Kidney epithelial cell (primary cell): Measurements from ENCODE around the gene SCAANT1. TPM values are rescaled to one million over a fixed set of nuclear protein-coding genes. Genes with fewer than 3 reads are reported as not detected.

Experiments used
- DNase-seq: peaks from one replicate; pipeline ENCODE4 v3.0.0-alpha.2; 2010; ENCODE audit warnings: low read depth
- H3K27me3 ChIP-seq: 2 replicates; pipeline ENCODE4 v1.6.0; 2011; ENCODE audit warnings: low read length; ENCODE audit not compliant: control insufficient read depth, insufficient read depth
- H3K36me3 ChIP-seq: 2 replicates; pipeline ENCODE4 v1.5.1; 2011; ENCODE audit warnings: low read length; ENCODE audit not compliant: control insufficient read depth, insufficient read depth
- H3K4me3 ChIP-seq: 2 replicates; pipeline ENCODE4 v1.5.1; 2011; ENCODE audit warnings: low read depth, mild to moderate bottlenecking, control low read depth, low read length
- total RNA-seq: library from RNA; depleted of rRNA; stranded (reverse); fragments of >200 nt; gene quantifications from 2 replicates; pipeline ENCODE4 v1.2.3, GENCODE V29; 2015
- TF ChIP-seq, protein P1 (sequence below): IDR thresholded peaks from 2 replicates; pipeline ENCODE4 v1.5.1; 2011; ENCODE audit warnings: mild to moderate bottlenecking, moderate library complexity, low read length, control low read depth, inconsistent platforms; ENCODE audit not compliant: insufficient read depth, poor library complexity, severe bottlenecking

SCAANT1 gene
- total RNA-seq, 1 donor from 2014 or later: not detected

DNA sequence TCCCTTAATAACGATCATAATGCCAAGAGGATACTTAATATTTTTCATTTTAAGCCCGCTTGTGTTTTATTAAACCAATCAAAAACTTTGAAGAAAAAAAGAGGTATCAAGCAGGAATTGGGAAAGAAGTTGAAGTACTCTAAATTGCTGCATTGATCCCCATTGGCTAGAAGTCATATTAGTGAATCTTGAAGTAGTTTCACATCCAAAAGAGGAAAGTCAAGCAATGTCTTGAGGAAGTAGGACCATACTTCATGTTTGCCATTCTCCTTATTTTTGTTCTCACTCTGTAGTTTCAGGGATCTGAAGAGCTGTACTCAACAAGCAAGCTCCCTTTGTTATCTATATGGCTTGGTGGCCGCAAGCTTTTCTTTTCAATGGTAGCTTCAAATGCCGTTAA lies 2.2 kb downstream of the SCAANT1 start:
- no peaks in the 10 kb centered on the region for H3K36me3 ChIP-seq
- H3K27me3 ChIP-seq: no peaks in the 10 kb centered on the region
- no peak for DNase-seq
- no peak overlapping the region for H3K4me3 ChIP-seq
- TF ChIP-seq, protein P1, sequence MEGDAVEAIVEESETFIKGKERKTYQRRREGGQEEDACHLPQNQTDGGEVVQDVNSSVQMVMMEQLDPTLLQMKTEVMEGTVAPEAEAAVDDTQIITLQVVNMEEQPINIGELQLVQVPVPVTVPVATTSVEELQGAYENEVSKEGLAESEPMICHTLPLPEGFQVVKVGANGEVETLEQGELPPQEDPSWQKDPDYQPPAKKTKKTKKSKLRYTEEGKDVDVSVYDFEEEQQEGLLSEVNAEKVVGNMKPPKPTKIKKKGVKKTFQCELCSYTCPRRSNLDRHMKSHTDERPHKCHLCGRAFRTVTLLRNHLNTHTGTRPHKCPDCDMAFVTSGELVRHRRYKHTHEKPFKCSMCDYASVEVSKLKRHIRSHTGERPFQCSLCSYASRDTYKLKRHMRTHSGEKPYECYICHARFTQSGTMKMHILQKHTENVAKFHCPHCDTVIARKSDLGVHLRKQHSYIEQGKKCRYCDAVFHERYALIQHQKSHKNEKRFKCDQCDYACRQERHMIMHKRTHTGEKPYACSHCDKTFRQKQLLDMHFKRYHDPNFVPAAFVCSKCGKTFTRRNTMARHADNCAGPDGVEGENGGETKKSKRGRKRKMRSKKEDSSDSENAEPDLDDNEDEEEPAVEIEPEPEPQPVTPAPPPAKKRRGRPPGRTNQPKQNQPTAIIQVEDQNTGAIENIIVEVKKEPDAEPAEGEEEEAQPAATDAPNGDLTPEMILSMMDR: no peak

DNA sequence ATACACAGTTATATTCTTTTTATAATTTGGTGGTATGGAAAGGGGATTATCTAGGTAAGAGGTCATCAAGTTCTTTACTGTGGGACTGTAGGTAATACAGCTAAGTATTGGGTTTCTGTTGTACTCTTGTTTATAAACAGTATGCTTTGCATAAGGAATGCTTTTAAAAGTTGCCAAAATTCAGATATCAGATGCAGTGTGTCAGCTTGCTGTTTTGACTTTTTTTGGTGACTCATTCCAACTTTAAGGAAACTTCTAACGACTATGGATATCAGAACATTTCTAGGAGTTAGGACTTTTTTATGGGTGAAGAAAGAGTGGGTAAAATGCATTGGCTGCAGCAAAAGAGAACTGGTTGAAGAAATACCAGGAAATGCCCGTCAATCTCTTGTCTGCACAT lies 2.8 kb downstream of the SCAANT1 start:
- H3K27me3 ChIP-seq: no peaks in the 10 kb centered on the region

DNA sequence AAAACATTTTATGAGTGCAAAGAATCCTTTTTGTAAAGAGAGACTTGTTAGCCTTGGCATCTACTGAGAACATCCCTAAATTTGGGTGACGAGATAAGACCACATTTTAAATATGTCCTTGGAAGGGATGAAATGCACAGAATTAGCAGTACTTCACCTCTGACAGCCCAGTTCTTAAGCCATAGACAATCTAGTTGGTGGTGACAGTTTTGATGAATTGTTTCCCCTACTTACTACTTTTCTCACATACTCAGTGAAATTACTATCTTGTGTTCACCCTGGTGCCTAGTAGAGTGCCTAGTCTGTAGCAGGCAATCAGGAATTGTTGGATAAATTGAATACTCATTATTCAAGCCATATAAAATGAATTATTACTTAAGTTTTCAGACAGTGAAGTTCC lies 3.4 kb downstream of the SCAANT1 start:
- H3K36me3 ChIP-seq: no peaks in the 10 kb centered on the region
- no peak for DNase-seq
- TF ChIP-seq, protein P1: no peak
- H3K27me3 ChIP-seq: no peaks in the 10 kb centered on the region
- H3K4me3 ChIP-seq: no peak overlapping the region

More for the DNA sequence above, 2.8 kb downstream of the SCAANT1 start:
- DNase-seq: no peak
- Histone ChIP-seq H3K4me3 (no peak overlapping the region), H3K36me3 (no peaks in the 10 kb centered on the region)
- TF ChIP-seq, protein P1: no peak

DNA sequence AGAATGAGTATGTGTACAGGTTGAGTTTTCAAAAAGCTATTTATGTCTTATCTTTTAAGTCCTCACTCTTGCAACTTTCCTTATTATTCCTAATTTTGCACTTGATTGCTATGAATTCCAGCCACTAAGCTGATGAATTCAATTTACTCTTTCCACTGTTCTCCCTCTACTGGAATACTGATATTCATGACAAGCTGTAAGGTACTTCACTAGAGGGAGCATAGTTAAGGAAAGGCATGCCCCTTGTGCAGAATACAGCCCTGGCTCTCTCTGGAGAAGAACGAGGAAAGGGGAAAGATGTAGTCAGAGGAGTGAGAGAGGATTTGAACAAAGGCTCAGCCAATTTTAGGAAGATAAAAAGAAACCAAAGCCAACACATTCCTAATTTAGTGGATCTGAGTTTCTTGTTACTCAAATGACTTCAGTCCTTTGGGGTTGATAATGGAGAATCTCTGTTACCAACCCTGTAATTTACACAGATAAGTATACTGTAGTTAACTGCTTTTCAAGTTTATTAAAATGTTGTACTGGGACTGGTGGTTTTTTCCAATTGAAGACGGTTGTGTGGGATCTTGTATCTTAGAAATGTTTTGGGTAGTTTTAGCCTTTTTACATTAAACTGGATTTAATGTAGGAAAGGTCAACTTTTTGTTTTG lies 4.0 kb downstream of the SCAANT1 start:
- TF ChIP-seq, protein P1: peak; percentile 26
- Histone ChIP-seq H3K36me3 (no peaks in the 10 kb centered on the region), H3K27me3 (no peaks in the 10 kb centered on the region), H3K4me3 (no peak overlapping the region)
- no peak for DNase-seq

DNA sequence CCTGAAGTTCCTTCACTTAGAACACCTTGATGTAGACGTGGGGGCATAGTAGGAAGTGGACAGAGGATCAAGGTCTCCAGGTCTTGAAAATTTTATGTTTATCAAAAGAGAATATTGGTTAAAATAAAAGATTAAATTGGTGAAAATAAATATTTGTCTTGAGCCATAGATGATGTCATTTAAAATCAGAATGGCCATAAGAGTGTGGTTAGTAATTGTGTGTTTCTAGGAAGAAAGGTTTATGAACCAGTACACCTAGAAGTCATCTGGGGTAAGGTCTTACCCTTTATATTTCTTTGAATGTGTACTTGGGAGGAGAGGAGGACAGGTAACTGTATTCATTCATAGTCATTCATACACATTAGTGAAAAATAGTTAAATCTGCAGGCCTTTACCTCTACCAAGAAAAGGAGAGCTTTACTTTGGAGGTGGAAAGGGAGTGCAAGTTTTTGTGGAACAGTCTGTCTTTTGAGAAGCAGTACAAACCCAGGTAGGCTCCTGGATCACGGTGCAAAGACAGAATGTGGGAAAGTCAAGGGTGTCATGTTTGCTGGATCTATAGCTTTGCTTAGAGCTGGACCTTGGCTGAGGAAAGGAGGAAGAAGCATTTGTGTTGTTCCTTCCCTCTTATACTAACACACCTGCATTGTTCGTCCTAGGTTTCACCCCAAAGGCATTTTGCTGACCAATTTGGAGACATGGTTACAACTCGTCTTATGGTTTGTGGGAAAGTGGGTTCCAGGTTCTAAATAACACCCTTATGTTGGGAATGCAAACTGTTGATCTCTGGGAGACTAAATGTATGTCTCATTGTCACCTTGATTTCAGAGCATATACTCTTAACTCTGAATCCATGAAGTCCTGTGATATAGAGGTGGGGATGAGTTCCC lies 6.2 kb downstream of the SCAANT1 start:
- no peaks in the 10 kb centered on the region for H3K27me3 ChIP-seq
- TF ChIP-seq, protein P1: no peak
- no peak overlapping the region for H3K4me3 ChIP-seq
- H3K36me3 ChIP-seq: no peaks in the 10 kb centered on the region
- no peak for DNase-seq
